Heart right ventricle (tissue), 16 donors: Measurements from ENCODE around the gene ETF1. TPM values are rescaled to one million over a fixed set of nuclear protein-coding genes. Genes with fewer than 3 reads are reported as not detected.

Source experiments
- ATAC-seq, 8 donors: fragments of 200-7000 bp; cut with Tn5 transposase; one replicate each; pipeline ENCODE4 v1.9.1; 2020; ENCODE audit warnings: mild to moderate bottlenecking in 8 of 8, moderate library complexity in 8 of 8, moderate number of reproducible peaks in 1 of 8
- DNase-seq, 2 donors: peaks; one replicate each; pipeline ENCODE4 v3.0.0-alpha.2; 2020
- H3K27ac ChIP-seq, 10 donors: fragments of 200-600 bp; sonication (generic) in 2 of 10; one replicate each; pipeline versions ENCODE4 v1.5.0 to v1.8.0; 2020 to 2022; ENCODE audit warnings: mild to moderate bottlenecking in 3 of 10
- H3K27me3 ChIP-seq, 7 donors: fragments of 200-600 bp; one replicate each; pipeline ENCODE4 v1.8.0; 2021 to 2022; ENCODE audit warnings: mild to moderate bottlenecking in 2 of 7
- H3K36me3 ChIP-seq, 9 donors: fragments of 200-600 bp; sonication (generic) in 1 of 9; one replicate each; pipeline versions ENCODE4 v1.5.0 to v1.8.0; 2020 to 2022; ENCODE audit warnings: mild to moderate bottlenecking in 2 of 9
- H3K4me1 ChIP-seq, 9 donors: fragments of 200-600 bp; sonication (generic) in 1 of 9; one replicate each; pipeline versions ENCODE4 v1.5.0 to v1.8.0; 2020 to 2022; ENCODE audit warnings: mild to moderate bottlenecking in 4 of 9
- H3K4me3 ChIP-seq, 10 donors: fragments of 200-600 bp; sonication (generic) in 2 of 10; one replicate each; pipeline versions ENCODE4 v1.5.0 to v1.8.0; 2020 to 2022; ENCODE audit warnings: mild to moderate bottlenecking in 7 of 10, moderate library complexity in 2 of 10
- H3K9me3 ChIP-seq, 11 donors: fragments of 200-600 bp in 10 of 11; sonication (generic) in 2 of 11; one replicate each; pipeline versions ENCODE4 v1.5.0 to v1.8.0; 2013 to 2022; ENCODE audit warnings: mild to moderate bottlenecking in 2 of 11, control low read depth in 1 of 11, moderate library complexity in 1 of 11
- WGBS, 2 donors: extraction: QIAGEN DNeasy Blood & Tissue Kit; methylation state at CpG; one replicate each; pipeline ENCODE4 v1.1.7; 2013; ENCODE audit warnings: inconsistent platforms in 1 of 2; 5-methylcytosine and 5-hydroxymethylcytosine counted together
- intact Hi-C, 10 donors: fragments of 100-400 bp; cut with DNase I; formaldehyde crosslinking; loops; one replicate each; pipeline versions ENCODE4 v1.11.1 to v1.14.2; 2022
- polyA plus RNA-seq, 2 donors: library from polyadenylated mRNA; stranded (reverse); fragments of 200-250 nt; gene quantifications; one replicate each; pipeline ENCODE4 v1.2.3, GENCODE V29; 2013
- total RNA-seq, 10 donors: library from RNA; stranded (reverse); fragmentation: NEBNext Ultra II Directional in 3 of 10; extraction: Animal tissue kit (Norgen Biotek cat#: 25700) in 3 of 10; gene quantifications; one replicate each; pipeline versions ENCODE4 v1.2.1 to v1.2.4, GENCODE V29; 2021 to 2023
- TF ChIP-seq, protein P1 (sequence below), 9 donors: fragments of 200-600 bp; sonication (generic) in 2 of 9; IDR thresholded peaks; one replicate each; pipeline versions ENCODE4 v1.5.0 to v1.8.0; 2021 to 2022; ENCODE audit warnings: antibody characterized with exemption in 9 of 9, mild to moderate bottlenecking in 5 of 9, moderate library complexity in 1 of 9
- donor health status: Arrhythmogenic right ventricular cardiomyopathy.
- donor health status: ischemic (EF 13 %, LVEDD 7.1; RV severe dilation, severe dysfunction).
- donor health status: healthy with polysubstance abuse.
- donor health status: DM: no; HTN: yes; CAD: no.
- donor health status: DM: no; HTN: no; CAD: no.
- donor health status: ischemic (EF 25% LVEDD 6.9; RV normal size, moderate dysfunction).
- donor health status: ischemic (EF 25% LVEDD 5.7; RV mildly dilated, moderate dysfunction).
- donor health status: healthy.
- donor health status: DM: yes; HTN: yes; CAD: no.
- donor health status: Ischemic cardiomyopathy.
- donor health status: ischemic (EF 35%, LVEDD 5.7; RV mildly dilated, moderate dysfunction).
- donor health status: nonischemic (EF 11% LVEDD 7.7; RV severe dilation, severe dysfunction).
- donor health status: DM: yes; HTN: yes; CAD: no.
- donor health status: PGD.
- donor health status: ischemic (EF 29% LVEDD 5.4; RV normal size, mild dysfunction).
- donor health status: nonischemic (EF 23%, LVEDD 6.1; RV moderate dilation, normal function).

ETF1 gene
- total and polyA plus RNA-seq, 12 donors = 17.9 to 113 (median 82.8) TPM

DNA sequence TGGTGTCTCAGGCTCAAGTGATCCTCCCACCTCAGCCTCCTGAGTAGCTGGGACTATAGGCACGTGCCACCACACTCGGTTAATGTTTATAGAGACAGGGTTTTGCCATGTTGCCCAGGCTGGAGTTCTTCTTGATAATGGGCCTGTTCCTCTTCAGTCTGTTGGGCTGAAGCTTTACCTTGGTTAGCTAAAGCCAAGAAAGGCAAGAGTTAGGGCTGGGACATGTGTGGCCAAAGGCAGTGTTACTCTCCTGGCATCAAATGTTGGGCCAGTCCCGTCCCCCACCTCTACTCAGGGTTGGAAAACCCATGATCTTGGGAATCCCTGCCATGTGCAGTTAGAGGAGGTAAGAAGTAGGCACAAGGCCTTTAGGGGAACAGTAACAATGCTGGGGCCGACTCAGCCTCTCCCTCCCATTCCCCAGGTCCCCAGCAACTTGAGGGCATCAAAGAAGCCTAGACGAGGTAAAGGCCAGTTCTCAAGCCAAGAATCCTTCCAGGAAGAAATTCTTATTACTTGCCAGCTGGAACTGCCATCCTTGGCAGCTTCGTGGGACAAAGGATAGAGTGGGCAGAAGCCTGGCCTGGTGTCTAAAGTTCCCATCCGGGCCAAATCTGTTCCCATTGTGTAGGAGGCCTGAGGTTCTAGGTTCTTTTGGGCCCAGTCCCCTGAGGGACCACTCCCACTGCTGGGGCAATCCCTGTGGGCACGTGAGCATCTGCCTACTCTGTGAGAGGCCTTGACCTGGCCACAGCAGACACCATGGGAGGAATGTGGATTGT lies 73.3 kb downstream of the ETF1 start:
- peak in 1 of 2 donors; percentile 47 for DNase-seq
- H3K27ac ChIP-seq = peak overlapping the region in 1 of 10 donors; percentile 26
- H3K9me3 ChIP-seq = no peaks in the 10 kb centered on the region
- peaks cover 2 to 29% (median 22%) of the 10 kb centered on the region in 9 donors for H3K4me1 ChIP-seq
- H3K4me3 ChIP-seq = no peak overlapping the region
- intact Hi-C loops = loop anchor here in 2 of 10 donors (5.0 to 10.0 kb wide), 2 partner anchors 33 to 75 kb away; partner anchors contain the start of gene ETF1 (in 1 of the 2)
- ATAC-seq = peak in 6 of 8 donors; percentile 9 to 38 (median 18)
- H3K27me3 ChIP-seq = no peaks in the 10 kb centered on the region
- peaks cover 0 to 27% (median 19%) of the 10 kb centered on the region in 9 donors for H3K36me3 ChIP-seq
- WGBS, 2 donors = 67 to 75% methylated on average over 8 of the region's 8 CpGs
- TF ChIP-seq, protein P1, sequence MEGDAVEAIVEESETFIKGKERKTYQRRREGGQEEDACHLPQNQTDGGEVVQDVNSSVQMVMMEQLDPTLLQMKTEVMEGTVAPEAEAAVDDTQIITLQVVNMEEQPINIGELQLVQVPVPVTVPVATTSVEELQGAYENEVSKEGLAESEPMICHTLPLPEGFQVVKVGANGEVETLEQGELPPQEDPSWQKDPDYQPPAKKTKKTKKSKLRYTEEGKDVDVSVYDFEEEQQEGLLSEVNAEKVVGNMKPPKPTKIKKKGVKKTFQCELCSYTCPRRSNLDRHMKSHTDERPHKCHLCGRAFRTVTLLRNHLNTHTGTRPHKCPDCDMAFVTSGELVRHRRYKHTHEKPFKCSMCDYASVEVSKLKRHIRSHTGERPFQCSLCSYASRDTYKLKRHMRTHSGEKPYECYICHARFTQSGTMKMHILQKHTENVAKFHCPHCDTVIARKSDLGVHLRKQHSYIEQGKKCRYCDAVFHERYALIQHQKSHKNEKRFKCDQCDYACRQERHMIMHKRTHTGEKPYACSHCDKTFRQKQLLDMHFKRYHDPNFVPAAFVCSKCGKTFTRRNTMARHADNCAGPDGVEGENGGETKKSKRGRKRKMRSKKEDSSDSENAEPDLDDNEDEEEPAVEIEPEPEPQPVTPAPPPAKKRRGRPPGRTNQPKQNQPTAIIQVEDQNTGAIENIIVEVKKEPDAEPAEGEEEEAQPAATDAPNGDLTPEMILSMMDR (IDR thresholded peaks at IDR 0.05) = no peak

DNA sequence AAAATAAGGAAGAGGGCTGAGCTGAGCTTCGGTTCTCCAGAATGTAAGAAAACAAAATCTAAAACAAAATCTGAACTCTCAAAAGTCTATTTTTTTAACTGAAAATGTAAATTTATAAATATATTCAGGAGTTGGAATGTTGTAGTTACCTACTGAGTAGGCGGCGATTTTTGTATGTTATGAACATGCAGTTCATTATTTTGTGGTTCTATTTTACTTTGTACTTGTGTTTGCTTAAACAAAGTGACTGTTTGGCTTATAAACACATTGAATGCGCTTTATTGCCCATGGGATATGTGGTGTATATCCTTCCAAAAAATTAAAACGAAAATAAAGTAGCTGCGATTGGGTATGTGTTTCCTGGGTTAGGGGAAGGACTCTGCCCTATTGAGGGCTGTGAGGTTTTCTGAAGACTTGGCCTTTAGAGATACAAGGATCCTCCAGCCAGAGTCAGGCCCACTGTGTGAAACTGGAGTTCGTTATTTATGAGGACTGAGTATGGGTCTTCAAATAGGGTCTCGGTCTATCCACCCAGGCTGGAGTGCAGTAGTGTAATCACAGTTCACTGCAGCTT lies 74.0 kb downstream of the ETF1 start:
- Histone ChIP-seq H3K9me3 (no peaks in the 10 kb centered on the region), H3K36me3 (peaks cover 0 to 27% (median 19%) of the 10 kb centered on the region in 9 donors), H3K27ac (no peak overlapping the region), H3K4me3 (peak overlapping the region in 3 of 10 donors; percentile 87 to 98 (median 94)), H3K27me3 (no peaks in the 10 kb centered on the region), H3K4me1 (peaks cover 2 to 31% (median 24%) of the 10 kb centered on the region in 9 donors)
- ATAC-seq (no peak), DNase-seq (no peak)
- intact Hi-C loops = loop anchor here in 2 of 10 donors (5.0 to 10.0 kb wide), 2 partner anchors 33 to 76 kb away; partner anchors contain the start of gene ETF1 (in 1 of the 2)
- TF ChIP-seq, protein P1 (IDR thresholded peaks at IDR 0.05) = no peak
- 91 to 92% methylated on average over 8 of the region's 8 CpGs for WGBS, 2 donors

DNA sequence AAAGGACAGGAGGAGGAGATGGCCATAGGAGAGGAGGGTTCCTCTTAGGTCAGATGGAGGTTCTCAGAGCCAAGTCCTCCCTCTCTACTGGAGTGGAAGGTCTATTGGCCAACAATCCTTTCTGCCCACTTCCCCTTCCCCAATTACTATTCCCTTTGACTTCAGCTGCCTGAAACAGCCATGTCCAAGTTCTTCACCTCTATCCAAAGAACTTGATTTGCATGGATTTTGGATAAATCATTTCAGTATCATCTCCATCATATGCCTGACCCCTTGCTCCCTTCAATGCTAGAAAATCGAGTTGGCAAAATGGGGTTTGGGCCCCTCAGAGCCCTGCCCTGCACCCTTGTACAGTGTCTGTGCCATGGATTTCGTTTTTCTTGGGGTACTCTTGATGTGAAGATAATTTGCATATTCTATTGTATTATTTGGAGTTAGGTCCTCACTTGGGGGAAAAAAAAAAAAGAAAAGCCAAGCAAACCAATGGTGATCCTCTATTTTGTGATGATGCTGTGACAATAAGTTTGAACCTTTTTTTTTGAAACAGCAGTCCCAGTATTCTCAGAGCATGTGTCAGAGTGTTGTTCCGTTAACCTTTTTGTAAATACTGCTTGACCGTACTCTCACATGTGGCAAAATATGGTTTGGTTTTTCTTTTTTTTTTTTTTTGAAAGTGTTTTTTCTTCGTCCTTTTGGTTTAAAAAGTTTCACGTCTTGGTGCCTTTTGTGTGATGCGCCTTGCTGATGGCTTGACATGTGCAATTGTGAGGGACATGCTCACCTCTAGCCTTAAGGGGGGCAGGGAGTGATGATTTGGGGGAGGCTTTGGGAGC lies 74.7 kb downstream of the ETF1 start:
- TF ChIP-seq, protein P1 (IDR thresholded peaks at IDR 0.05) = no peak
- ATAC-seq = no peak
- intact Hi-C loops = loop anchor here in 2 of 10 donors (5.0 to 10.0 kb wide), 2 partner anchors 34 to 76 kb away; partner anchors contain the start of gene ETF1 (in 1 of the 2)
- H3K27ac ChIP-seq = peak overlapping the region in 2 of 10 donors; percentile 21 to 99
- WGBS, 2 donors = 87 to 89% methylated on average over 7 of the region's 7 CpGs
- no peaks in the 10 kb centered on the region for H3K27me3 ChIP-seq
- DNase-seq = no peak
- H3K4me3 ChIP-seq = peak overlapping the region in 8 of 10 donors; percentile 57 to 98 (median 82)
- H3K9me3 ChIP-seq = no peaks in the 10 kb centered on the region
- H3K4me1 ChIP-seq = peaks cover 2 to 36% (median 28%) of the 10 kb centered on the region in 9 donors
- H3K36me3 ChIP-seq = peaks cover 0 to 27% (median 19%) of the 10 kb centered on the region in 9 donors
